BLaER1 treated with 17β-estradiol and CSF1 and Interleukin-3, amounts not matched to agents 10 nM and 100 nM (cell line): ENCODE data around the gene CHD2.

Experiments
- H3K27ac ChIP-seq, 11 experiments: shearing (Covaris generic); formaldehyde crosslinking; 2 replicates each; pipeline ENCODE4 v1.8.1; 2022
- H3K27me3 ChIP-seq, 11 experiments: shearing (Covaris generic); formaldehyde crosslinking; 2 replicates each; pipeline ENCODE4 v1.8.1; 2022
- H3K36me3 ChIP-seq, 11 experiments: shearing (Covaris generic); formaldehyde crosslinking; 2 replicates each; pipeline ENCODE4 v1.8.1; 2022
- H3K4me1 ChIP-seq, 10 experiments: shearing (Covaris generic); formaldehyde crosslinking; 2 replicates each; pipeline ENCODE4 v1.8.1; 2022
- H3K4me2 ChIP-seq, 11 experiments: shearing (Covaris generic); formaldehyde crosslinking; 2 replicates each; pipeline ENCODE4 v1.8.1; 2022
- H3K4me3 ChIP-seq, 10 experiments: shearing (Covaris generic); formaldehyde crosslinking; 2 replicates each; pipeline ENCODE4 v1.8.1; 2022
- H3K9ac ChIP-seq, 11 experiments: shearing (Covaris generic); formaldehyde crosslinking; 2 replicates each; pipeline ENCODE4 v1.8.1; 2022
- H3K9me3 ChIP-seq, 11 experiments: shearing (Covaris generic); formaldehyde crosslinking; replicated peaks in 1 of 11; 2 replicates each; pipeline ENCODE4 v1.8.1; 2022
- H4K20me1 ChIP-seq, 11 experiments: shearing (Covaris generic); formaldehyde crosslinking; 2 replicates each; pipeline ENCODE4 v1.8.1; 2022
- Cebpa-rat ChIP-seq, 11 experiments: shearing (Covaris generic); IDR thresholded peaks; 2 replicates each; pipeline ENCODE4 v1.8.1; 2022

The CHD2 gene

DNA sequence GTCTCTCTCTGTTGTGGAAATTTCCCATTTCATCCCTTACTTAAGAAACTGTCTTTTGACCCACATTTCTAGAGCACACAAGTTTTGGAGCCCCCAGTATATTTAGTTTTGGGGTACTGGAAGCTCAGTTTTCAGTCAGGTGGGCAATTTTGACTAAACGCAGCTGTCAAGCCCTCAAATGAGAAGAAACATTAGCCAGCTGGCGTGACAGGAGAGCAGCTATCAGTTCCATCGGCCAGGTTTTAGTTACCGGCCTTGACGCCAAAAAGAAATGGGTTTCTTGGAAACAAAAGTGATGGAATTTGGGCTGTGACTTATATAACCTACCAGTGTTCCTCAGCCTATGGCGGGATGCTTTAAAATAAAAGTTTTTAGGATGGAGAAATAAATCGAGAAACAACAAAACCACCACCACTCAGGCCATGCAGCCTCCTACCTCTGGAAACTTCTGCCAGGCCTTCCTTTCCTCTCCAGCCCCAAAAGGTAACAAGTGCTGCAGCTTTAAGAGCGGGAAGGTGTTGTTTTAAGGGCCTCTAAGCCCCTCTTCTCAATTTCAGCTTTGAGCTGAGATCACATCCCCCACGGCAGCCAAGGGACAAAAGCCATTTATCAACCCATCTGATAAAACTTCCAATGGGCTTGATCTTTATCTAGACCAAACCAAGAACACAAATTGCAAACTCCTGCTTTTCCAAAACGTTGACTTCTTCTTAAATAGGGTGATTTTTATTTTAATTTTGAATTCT lies 170.6 kb downstream of the CHD2 start:
- H4K20me1 ChIP-seq = peaks cover 0 to 99% (median 0%) of the 10 kb centered on the region in 11 experiments; a peak in 9 of 22 replicates
- H3K4me2 ChIP-seq = peak overlapping the region in 6 of 11 experiments; percentile 95 to 98 (median 97); a peak in 5 of 22 replicates
- peaks cover 0 to 31% (median 0%) of the 10 kb centered on the region in 11 experiments; a peak in 5 of 22 replicates for H3K27me3 ChIP-seq
- H3K9me3 ChIP-seq = no peaks in the 10 kb centered on the region
- peak overlapping the region in 1 of 11 experiments; percentile 80; a peak in 1 of 22 replicates for H3K9ac ChIP-seq
- no peak for TF ChIP-seq Cebpa-rat (IDR thresholded peaks at IDR 0.05)
- H3K4me3 ChIP-seq = no peak overlapping the region
- H3K27ac ChIP-seq = no peak overlapping the region
- H3K36me3 ChIP-seq = peaks cover 0 to 61% (median 19%) of the 10 kb centered on the region in 11 experiments; a peak in 13 of 22 replicates
- peaks cover 5 to 75% (median 37%) of the 10 kb centered on the region in 10 experiments; a peak in 18 of 20 replicates for H3K4me1 ChIP-seq

GRCh38 chr15:93071469-93071936 lies 171.4 kb downstream of the CHD2 start:
- TF ChIP-seq Cebpa-rat (IDR thresholded peaks at IDR 0.05) = no peak
- H3K4me1 ChIP-seq = peaks cover 5 to 76% (median 37%) of the 10 kb centered on the region in 10 experiments; a peak in 18 of 20 replicates
- peaks cover 0 to 99% (median 0%) of the 10 kb centered on the region in 11 experiments; a peak in 8 of 22 replicates for H4K20me1 ChIP-seq
- H3K27me3 ChIP-seq = peaks cover 0 to 31% (median 0%) of the 10 kb centered on the region in 11 experiments; a peak in 5 of 22 replicates
- H3K4me2 ChIP-seq = peak overlapping the region; percentile 95 to 100 (median 98); a peak in 21 of 22 replicates
- peaks cover 0 to 54% (median 11%) of the 10 kb centered on the region in 11 experiments; a peak in 12 of 22 replicates for H3K36me3 ChIP-seq
- no peaks in the 10 kb centered on the region for H3K9me3 ChIP-seq
- H3K9ac ChIP-seq = peak overlapping the region in 9 of 11 experiments; percentile 68 to 82 (median 80); a peak in 15 of 22 replicates
- peak overlapping the region in 9 of 10 experiments; percentile 65 to 84 (median 75); a peak in 15 of 20 replicates for H3K4me3 ChIP-seq
- H3K27ac ChIP-seq = peak overlapping the region in 4 of 11 experiments; percentile 65 to 80 (median 72); a peak in 5 of 22 replicates

- H3K36me3 ChIP-seq = peaks cover 0 to 54% (median 8%) of the 10 kb centered on the region in 11 experiments; a peak in 11 of 22 replicates
- peaks cover 5 to 81% (median 39%) of the 10 kb centered on the region in 10 experiments; a peak in 18 of 20 replicates for H3K4me1 ChIP-seq
- H4K20me1 ChIP-seq = peaks cover 0 to 99% (median 0%) of the 10 kb centered on the region in 11 experiments; a peak in 8 of 22 replicates
- peak overlapping the region in 9 of 11 experiments; percentile 41 to 80 (median 68); a peak in 18 of 22 replicates for H3K27ac ChIP-seq
- no peak for TF ChIP-seq Cebpa-rat (IDR thresholded peaks at IDR 0.05)
- H3K9me3 ChIP-seq = no peaks in the 10 kb centered on the region
- peak overlapping the region; percentile 65 to 84 (median 74) for H3K4me3 ChIP-seq
- H3K4me2 ChIP-seq = peak overlapping the region; percentile 95 to 100 (median 98)
- peak overlapping the region; percentile 67 to 82 (median 79); a peak in 21 of 22 replicates for H3K9ac ChIP-seq
- H3K27me3 ChIP-seq = peaks cover 0 to 31% (median 0%) of the 10 kb centered on the region in 11 experiments; a peak in 5 of 22 replicates
These were observed 171.9 kb downstream of the CHD2 start for GRCh38 chr15:93072011-93072410.

- H3K9ac ChIP-seq = peak overlapping the region; percentile 67 to 82 (median 79); a peak in 21 of 22 replicates
- TF ChIP-seq Cebpa-rat (IDR thresholded peaks at IDR 0.05) = no peak
- H3K4me2 ChIP-seq = peak overlapping the region; percentile 95 to 100 (median 98)
These were observed 172.6 kb downstream of the CHD2 start for GRCh38 chr15:93072411-93073394.

GRCh38 chr15:93073465-93073952 lies 173.4 kb downstream of the CHD2 start:
- peak overlapping the region; percentile 67 to 82 (median 79); a peak in 21 of 22 replicates for H3K9ac ChIP-seq
- no peak for TF ChIP-seq Cebpa-rat (IDR thresholded peaks at IDR 0.05)
- H3K4me1 ChIP-seq = peaks cover 5 to 82% (median 42%) of the 10 kb centered on the region in 10 experiments; a peak in 18 of 20 replicates
- H3K4me3 ChIP-seq = peak overlapping the region; percentile 65 to 84 (median 74)
- peaks cover 0 to 45% (median 8%) of the 10 kb centered on the region in 11 experiments; a peak in 11 of 22 replicates for H3K36me3 ChIP-seq
- peaks cover 0 to 31% (median 0%) of the 10 kb centered on the region in 11 experiments; a peak in 5 of 22 replicates for H3K27me3 ChIP-seq
- H3K4me2 ChIP-seq = peak overlapping the region; percentile 95 to 100 (median 98)
- H4K20me1 ChIP-seq = peaks cover 0 to 99% (median 0%) of the 10 kb centered on the region in 11 experiments; a peak in 8 of 22 replicates
- H3K9me3 ChIP-seq = no peaks in the 10 kb centered on the region
- H3K27ac ChIP-seq = peak overlapping the region in 9 of 11 experiments; percentile 41 to 80 (median 68); a peak in 17 of 22 replicates

More at GRCh38 chr15:93072411-93073394, 172.6 kb downstream of the CHD2 start:
- peaks cover 5 to 83% (median 42%) of the 10 kb centered on the region in 10 experiments; a peak in 18 of 20 replicates for H3K4me1 ChIP-seq
- H3K27me3 ChIP-seq = peaks cover 0 to 31% (median 0%) of the 10 kb centered on the region in 11 experiments; a peak in 5 of 22 replicates
- H4K20me1 ChIP-seq = peaks cover 0 to 99% (median 0%) of the 10 kb centered on the region in 11 experiments; a peak in 8 of 22 replicates
- H3K27ac ChIP-seq = peak overlapping the region in 9 of 11 experiments; percentile 41 to 80 (median 68); a peak in 18 of 22 replicates
- no peaks in the 10 kb centered on the region for H3K9me3 ChIP-seq
- peak overlapping the region; percentile 65 to 84 (median 74) for H3K4me3 ChIP-seq
- H3K36me3 ChIP-seq = peaks cover 0 to 53% (median 8%) of the 10 kb centered on the region in 11 experiments; a peak in 11 of 22 replicates

- no peak overlapping the region for H3K27ac ChIP-seq
- peaks cover 5 to 84% (median 42%) of the 10 kb centered on the region in 10 experiments; a peak in 18 of 20 replicates for H3K4me1 ChIP-seq
- H3K4me2 ChIP-seq = peak overlapping the region in 8 of 11 experiments; percentile 95 to 98 (median 98); a peak in 13 of 22 replicates
- H3K27me3 ChIP-seq = peaks cover 0 to 31% (median 0%) of the 10 kb centered on the region in 11 experiments; a peak in 5 of 22 replicates
- H3K36me3 ChIP-seq = peaks cover 0 to 46% (median 8%) of the 10 kb centered on the region in 11 experiments; a peak in 10 of 22 replicates
- no peaks in the 10 kb centered on the region for H3K9me3 ChIP-seq
- TF ChIP-seq Cebpa-rat (IDR thresholded peaks at IDR 0.05) = no peak
- H3K4me3 ChIP-seq = no peak overlapping the region
- H3K9ac ChIP-seq = no peak overlapping the region; a peak in 1 of 22 replicates
- peaks cover 0 to 100% (median 0%) of the 10 kb centered on the region in 11 experiments; a peak in 8 of 22 replicates for H4K20me1 ChIP-seq
These were observed 174.5 kb downstream of the CHD2 start for GRCh38 chr15:93074599-93074998.

DNA sequence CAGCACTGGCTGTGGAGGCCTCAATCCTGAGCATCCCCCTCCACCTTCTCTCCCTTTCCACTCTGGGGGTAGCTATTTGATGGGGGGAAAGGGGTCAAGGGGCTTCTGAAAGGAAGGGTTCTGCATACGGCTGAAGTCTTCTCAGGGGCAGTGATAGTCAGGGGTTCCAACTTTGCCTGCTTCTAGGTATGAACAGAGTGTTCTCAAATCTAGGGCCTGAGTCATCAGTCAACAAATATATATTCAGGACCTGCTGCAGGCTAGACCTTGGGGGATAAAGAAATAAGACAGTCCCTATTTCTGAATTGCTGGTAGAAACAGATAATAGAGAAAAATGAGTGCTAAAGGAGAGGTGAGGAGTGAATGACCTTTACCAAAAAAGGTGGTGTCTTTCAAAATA lies 176.1 kb downstream of the CHD2 start:
- Histone ChIP-seq H3K27me3 (peaks cover 0 to 31% (median 0%) of the 10 kb centered on the region in 11 experiments; a peak in 5 of 22 replicates), H3K9me3 (no peaks in the 10 kb centered on the region), H3K4me3 (no peak overlapping the region), H4K20me1 (peaks cover 0 to 100% (median 0%) of the 10 kb centered on the region in 11 experiments; a peak in 8 of 22 replicates), H3K4me1 (peaks cover 5 to 77% (median 40%) of the 10 kb centered on the region in 10 experiments; a peak in 18 of 20 replicates), H3K4me2 (peak overlapping the region in 4 of 11 experiments; percentile 95 to 98 (median 98); a peak in 6 of 22 replicates), H3K27ac (no peak overlapping the region), H3K9ac (no peak overlapping the region), H3K36me3 (peaks cover 0 to 44% (median 0%) of the 10 kb centered on the region in 11 experiments; a peak in 7 of 22 replicates)
- TF ChIP-seq Cebpa-rat (IDR thresholded peaks at IDR 0.05) = no peak
